CD14-positive monocyte (primary cell): ENCODE results near the gene SNX5. TPM values are rescaled to one million over a fixed set of nuclear protein-coding genes. Genes with fewer than 3 reads are reported as not detected.

ENCODE experiments used
- DNase-seq, 3 donors: peaks; one replicate each; pipeline ENCODE4 v3.0.0-alpha.2; 2011 to 2022
- H2AFZ ChIP-seq: 2 replicates; pipeline ENCODE4 v1.6.0; 2012; ENCODE audit warnings: mild to moderate bottlenecking, low read depth, low read length, inconsistent platforms; ENCODE audit not compliant: insufficient read depth, poor library complexity, severe bottlenecking
- H3K27ac ChIP-seq, 2 donors: 1 replicate in 1 of 2; 2 replicates in 1 of 2; pipeline ENCODE4 v1.5.1; 2012 to 2013; ENCODE audit warnings: low read length in 2 of 2, control low read depth in 1 of 2, inconsistent platforms in 1 of 2, low read depth in 1 of 2, mild to moderate bottlenecking in 1 of 2
- H3K27me3 ChIP-seq, 2 donors: one replicate each; pipeline versions ENCODE4 v1.6.0 to v1.6.1; 2011 to 2013; ENCODE audit warnings: low read length in 2 of 2; ENCODE audit not compliant: control insufficient read depth in 2 of 2, insufficient read depth in 2 of 2
- H3K36me3 ChIP-seq, 2 donors: replicated peaks in 1 of 2; 1 replicate in 1 of 2; 2 replicates in 1 of 2; pipeline versions ENCODE4 v1.5.1 to v1.6.1; 2012 to 2013; ENCODE audit warnings: low read length in 2 of 2, control low read depth in 1 of 2, inconsistent platforms in 1 of 2, mild to moderate bottlenecking in 1 of 2; ENCODE audit not compliant: insufficient read depth in 2 of 2, control insufficient read depth in 1 of 2
- H3K4me1 ChIP-seq, 2 donors: 1 replicate in 1 of 2; 2 replicates in 1 of 2; pipeline versions ENCODE4 v1.5.1 to v1.6.1; 2012 to 2013; ENCODE audit warnings: low read length in 2 of 2, control low read depth in 1 of 2, inconsistent platforms in 1 of 2, mild to moderate bottlenecking in 1 of 2, moderate library complexity in 1 of 2; ENCODE audit not compliant: insufficient read depth in 2 of 2, control insufficient read depth in 1 of 2
- H3K4me2 ChIP-seq: replicated peaks from 2 replicates; pipeline ENCODE3; 2012; ENCODE audit warnings: low read length, moderate library complexity, mild to moderate bottlenecking; ENCODE audit not compliant: poor library complexity, severe bottlenecking; ENCODE audit errors: extremely low read depth
- H3K4me3 ChIP-seq, 3 experiments: fragments of 200-600 bp in 1 of 3; sonication (generic) in 1 of 3; replicated peaks in 1 of 3; 1 replicate in 2 of 3; 2 replicates in 1 of 3; pipeline ENCODE4 v1.5.1; 2011 to 2013; ENCODE audit warnings: low read length in 3 of 3, mild to moderate bottlenecking in 3 of 3, control low read depth in 2 of 3, low read depth in 2 of 3, inconsistent platforms in 1 of 3, moderate library complexity in 1 of 3
- H3K79me2 ChIP-seq: 2 replicates; pipeline ENCODE4 v1.6.0; 2012; ENCODE audit warnings: mild to moderate bottlenecking, control low read depth, inconsistent platforms, low read length, moderate library complexity; ENCODE audit not compliant: insufficient read depth
- H3K9ac ChIP-seq: 2 replicates; pipeline ENCODE4 v1.6.0; 2017; ENCODE audit warnings: low read length, mild to moderate bottlenecking; ENCODE audit not compliant: insufficient read depth, poor library complexity, severe bottlenecking
- H3K9me3 ChIP-seq, 2 donors: replicated peaks in 1 of 2; 1 replicate in 1 of 2; 2 replicates in 1 of 2; pipeline versions ENCODE4 v1.5.1 to v1.6.1; 2012 to 2013; ENCODE audit warnings: low read length in 2 of 2, control low read depth in 1 of 2; ENCODE audit not compliant: control insufficient read depth in 1 of 2, insufficient read depth in 1 of 2
- H4K20me1 ChIP-seq: 2 replicates; pipeline ENCODE4 v1.6.0; 2012; ENCODE audit warnings: mild to moderate bottlenecking, low read length, control low read depth, moderate library complexity; ENCODE audit not compliant: insufficient read depth
- H3K27ac Mint-ChIP-seq, 7 donors: one replicate each; pipeline ENCODE4 v1.8.0; 2020; ENCODE audit warnings: mild to moderate bottlenecking in 7 of 7, mixed read lengths in 7 of 7, moderate library complexity in 6 of 7, inconsistent platforms in 2 of 7
- H3K27me3 Mint-ChIP-seq, 3 donors: one replicate each; pipeline ENCODE4 v1.8.0; 2021 to 2022; ENCODE audit warnings: low read depth in 3 of 3, mild to moderate bottlenecking in 3 of 3, mixed read lengths in 3 of 3, moderate library complexity in 3 of 3, inconsistent platforms in 1 of 3
- H3K36me3 Mint-ChIP-seq, 2 donors: one replicate each; pipeline ENCODE4 v1.8.0; 2020; ENCODE audit warnings: mixed read lengths in 2 of 2, inconsistent platforms in 1 of 2, mild to moderate bottlenecking in 1 of 2
- H3K4me1 Mint-ChIP-seq: one replicate; pipeline ENCODE4 v1.8.0; 2020; ENCODE audit warnings: mild to moderate bottlenecking, mixed read lengths
- H3K4me3 Mint-ChIP-seq, 2 donors: one replicate each; pipeline ENCODE4 v1.8.0; 2020; ENCODE audit warnings: mild to moderate bottlenecking in 2 of 2, mixed read lengths in 2 of 2, moderate library complexity in 1 of 2
- H3K9me3 Mint-ChIP-seq, 7 donors: one replicate each; pipeline ENCODE4 v1.8.0; 2020 to 2022; ENCODE audit warnings: mixed read lengths in 7 of 7, mild to moderate bottlenecking in 6 of 7, moderate library complexity in 6 of 7, inconsistent platforms in 2 of 7
- whole genome bisulfite sequencing: methylation state at CpG from one replicate; pipeline ENCODE4 v1.1.5; 2013; ENCODE audit warnings: missing lambda C conversion rate; ENCODE audit not compliant: insufficient coverage; 5-methylcytosine and 5-hydroxymethylcytosine counted together
- intact Hi-C, 2 donors: fragments of 100-400 bp; cut with micrococcal nuclease; formaldehyde crosslinking; loops; one replicate each; pipeline versions ENCODE4 v1.15.0 to v1.15.1; 2023
- polyA plus RNA-seq, 3 donors: library from polyadenylated mRNA; depleted of rRNA in 1 of 3; unstranded in 2 of 3; stranded (reverse) in 1 of 3; fragments of 300-500 nt in 2 of 3; fragments of >200 nt in 1 of 3; fragmentation: Illumina TruSeq in 2 of 3; gene quantifications; 1 replicate in 2 of 3; 2 replicates in 1 of 3; pipeline ENCODE4 v1.2.3, GENCODE V29; 2012 to 2021
- TF ChIP-seq, protein P1 (sequence below): fragments of 200-600 bp; IDR thresholded peaks from one replicate; pipeline ENCODE4 v1.8.0; 2022; ENCODE audit warnings: antibody characterized with exemption, mild to moderate bottlenecking

SNX5 gene
- polyA plus RNA-seq, 3 donors = 55.6 to 83.8 (median 66.1) TPM

DNA sequence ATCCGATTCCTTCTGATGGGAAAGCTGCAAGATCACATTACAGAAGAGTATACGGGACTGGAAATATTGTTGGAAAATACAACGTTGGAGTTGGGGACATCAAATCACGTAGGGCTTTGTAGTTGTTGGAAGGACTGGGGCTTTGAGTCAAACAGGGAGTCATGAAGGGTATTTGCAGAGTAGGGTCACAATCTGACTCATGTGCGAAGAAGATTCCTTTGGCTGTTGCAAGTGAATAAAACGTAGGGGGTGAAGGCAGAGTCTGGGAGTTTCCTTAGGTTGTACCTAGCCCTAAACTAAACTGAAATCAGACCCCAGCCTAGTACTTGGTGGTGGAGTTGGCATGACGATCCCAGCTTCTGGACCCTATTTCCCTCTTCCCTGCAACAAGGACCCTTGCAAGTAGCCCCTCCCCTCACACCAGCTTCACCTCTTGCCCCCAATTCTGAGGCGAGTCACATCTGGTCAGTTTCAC, 32.3 kb downstream of the SNX5 start:
- Histone ChIP-seq H3K27me3 (no peaks in the 10 kb centered on the region), H3K9ac (no peak overlapping the region), H3K27ac (no peak overlapping the region), H2AFZ (no peak overlapping the region), H3K4me2 (no peak overlapping the region), H3K36me3 (peaks cover 6 to 14% of the 10 kb centered on the region in 2 donors), H3K79me2 (no peaks in the 10 kb centered on the region), H4K20me1 (peaks cover 15% of the 10 kb centered on the region), H3K4me3 (no peak overlapping the region), H3K9me3 (peaks cover 0 to 4% of the 10 kb centered on the region in 2 donors), H3K4me1 (peaks cover 6 to 7% of the 10 kb centered on the region in 2 donors)
- TF ChIP-seq, protein P1, sequence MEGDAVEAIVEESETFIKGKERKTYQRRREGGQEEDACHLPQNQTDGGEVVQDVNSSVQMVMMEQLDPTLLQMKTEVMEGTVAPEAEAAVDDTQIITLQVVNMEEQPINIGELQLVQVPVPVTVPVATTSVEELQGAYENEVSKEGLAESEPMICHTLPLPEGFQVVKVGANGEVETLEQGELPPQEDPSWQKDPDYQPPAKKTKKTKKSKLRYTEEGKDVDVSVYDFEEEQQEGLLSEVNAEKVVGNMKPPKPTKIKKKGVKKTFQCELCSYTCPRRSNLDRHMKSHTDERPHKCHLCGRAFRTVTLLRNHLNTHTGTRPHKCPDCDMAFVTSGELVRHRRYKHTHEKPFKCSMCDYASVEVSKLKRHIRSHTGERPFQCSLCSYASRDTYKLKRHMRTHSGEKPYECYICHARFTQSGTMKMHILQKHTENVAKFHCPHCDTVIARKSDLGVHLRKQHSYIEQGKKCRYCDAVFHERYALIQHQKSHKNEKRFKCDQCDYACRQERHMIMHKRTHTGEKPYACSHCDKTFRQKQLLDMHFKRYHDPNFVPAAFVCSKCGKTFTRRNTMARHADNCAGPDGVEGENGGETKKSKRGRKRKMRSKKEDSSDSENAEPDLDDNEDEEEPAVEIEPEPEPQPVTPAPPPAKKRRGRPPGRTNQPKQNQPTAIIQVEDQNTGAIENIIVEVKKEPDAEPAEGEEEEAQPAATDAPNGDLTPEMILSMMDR = no peak
- Mint-ChIP-seq H3K4me3 (no peak overlapping the region), H3K4me1 (peaks cover 12% of the 10 kb centered on the region), H3K27me3 (peaks cover 0 to 2% (median 2%) of the 10 kb centered on the region in 3 donors), H3K27ac (no peak overlapping the region), H3K36me3 (peaks cover 9 to 10% of the 10 kb centered on the region in 2 donors), H3K9me3 (peaks cover 0 to 4% (median 0%) of the 10 kb centered on the region in 7 donors)
- WGBS = 84% methylated on average over 4 of the region's 8 CpGs
- intact Hi-C loops = loop anchor here in 1 of 2 donors (10.0 kb wide), 1 partner anchor 432 kb away; no protein-coding TSS in a partner anchor
- no peak for DNase-seq

DNA sequence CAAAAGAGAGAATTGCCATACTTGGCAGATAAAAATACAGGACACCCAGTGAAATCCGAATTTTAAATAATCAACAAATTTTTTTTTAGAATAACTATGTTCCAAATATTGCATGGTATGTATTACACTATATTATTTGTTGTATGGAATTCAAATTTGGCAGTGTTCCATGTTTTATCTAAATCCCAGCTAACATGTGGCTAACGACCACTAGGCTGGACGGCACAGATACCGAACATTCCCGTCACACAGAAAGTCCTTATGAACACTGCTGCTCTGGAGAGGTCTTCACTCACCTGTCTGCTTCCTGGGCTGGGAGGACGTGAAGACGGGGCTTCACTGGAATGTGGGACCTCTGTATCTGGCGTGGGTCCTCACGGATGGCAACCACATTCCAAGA, 32.8 kb downstream of the SNX5 start:
- Histone ChIP-seq H3K79me2 (no peaks in the 10 kb centered on the region), H4K20me1 (peaks cover 11% of the 10 kb centered on the region), H3K9me3 (peaks cover 0 to 5% of the 10 kb centered on the region in 2 donors), H3K27me3 (no peaks in the 10 kb centered on the region), H3K9ac (no peak overlapping the region), H3K36me3 (peaks cover under 1 to 9% of the 10 kb centered on the region in 2 donors), H3K4me2 (no peak overlapping the region), H2AFZ (no peak overlapping the region), H3K27ac (no peak overlapping the region), H3K4me1 (peaks cover 6 to 7% of the 10 kb centered on the region in 2 donors), H3K4me3 (no peak overlapping the region)
- Mint-ChIP-seq H3K9me3 (peaks cover 0 to 4% (median 0%) of the 10 kb centered on the region in 7 donors), H3K4me3 (no peak overlapping the region), H3K4me1 (peaks cover 12% of the 10 kb centered on the region), H3K27ac (no peak overlapping the region), H3K36me3 (peaks cover 3 to 5% of the 10 kb centered on the region in 2 donors), H3K27me3 (peaks cover 0 to 2% (median 2%) of the 10 kb centered on the region in 3 donors)
- no peak for DNase-seq
- WGBS = 96% methylated on average over 8 of the region's 9 CpGs
- TF ChIP-seq, protein P1 = no peak
- intact Hi-C loops = loop anchor here in 1 of 2 donors (10.0 kb wide), 1 partner anchor 431 kb away; no protein-coding TSS in a partner anchor
